Left lobe of liver (tissue), 2 donors: ENCODE measurements around the gene NVL. TPM values are rescaled to one million over a fixed set of nuclear protein-coding genes. Genes with fewer than 3 reads are reported as not detected.
A peak's percentile ranks its signal among the peaks of the same experiment; 100 is the strongest.
"Not testable (repeated sequence)": the region's sequence is repeated elsewhere in the genome, so short reads cannot be mapped to it uniquely, and the experiment has no call there.

Experiments
- ATAC-seq: fragments of 200-7000 bp; cut with Tn5 transposase; one replicate; pipeline ENCODE4 v1.9.1; 2020; ENCODE audit warnings: mild to moderate bottlenecking, moderate library complexity
- DNase-seq: peaks from one replicate; pipeline ENCODE4 v3.0.0-alpha.2; 2020; ENCODE audit warnings: low spot score
- total RNA-seq: library from RNA; stranded (reverse); gene quantifications from one replicate; pipeline ENCODE4 v1.2.1, GENCODE V29; 2021
- donor health status: DM: no; HTN: no; CAD: no; lungs with moderate emphysema.
- donor health status: DM: no; HTN: yes; CAD: no.

Gene NVL
- total RNA-seq, 1 donor from 2014 or later: 8.0 TPM

- DNase-seq (no peak), ATAC-seq (no peak)
Observed at GRCh38 chr1:224338150-224338838, 8.3 kb upstream of the NVL start.

- no peak for DNase-seq
- no peak for ATAC-seq
Observed at GRCh38 chr1:224333939-224334786, 4.2 kb upstream of the NVL start.

- DNase-seq (no peak), ATAC-seq (peak; percentile 68)
Observed at GRCh38 chr1:224333309-224333926, 3.4 kb upstream of the NVL start.

GRCh38 chr1:224331824-224332223, 1.9 kb upstream of the NVL start:
- DNase-seq (no peak), ATAC-seq (no peak)

- DNase-seq (no peak), ATAC-seq (no peak)
Observed at GRCh38 chr1:224331326-224331725, 1.4 kb upstream of the NVL start.

- DNase-seq (no peak), ATAC-seq (no peak)
Observed at GRCh38 chr1:224329484-224329841, 509 bp downstream of the NVL start.

- DNase-seq (no peak), ATAC-seq (no peak)
Observed at GRCh38 chr1:224328644-224329043, 1.3 kb downstream of the NVL start.

GRCh38 chr1:224325959-224326358, 4.0 kb downstream of the NVL start:
- DNase-seq (no peak), ATAC-seq (no peak)

GRCh38 chr1:224321706-224322105, 8.3 kb downstream of the NVL start:
- no peak for ATAC-seq

GRCh38 chr1:224317383-224318045, 12.5 kb downstream of the NVL start:
- no peak for DNase-seq
- peak; percentile 64 for ATAC-seq

More at GRCh38 chr1:224321706-224322105, 8.3 kb downstream of the NVL start:
- DNase-seq: no peak

- DNase-seq: no peak
- no peak for ATAC-seq
Observed at GRCh38 chr1:224312025-224312424, 17.9 kb downstream of the NVL start.

GRCh38 chr1:224311503-224311902, 18.5 kb downstream of the NVL start:
- DNase-seq, ATAC-seq: not testable (repeated sequence)

- ATAC-seq (no peak), DNase-seq (no peak)
Observed at GRCh38 chr1:224308064-224308463, 21.9 kb downstream of the NVL start.

- ATAC-seq: no peak
- DNase-seq: no peak
Observed at GRCh38 chr1:224304767-224305166, 25.2 kb downstream of the NVL start.

GRCh38 chr1:224302947-224303346, 27.0 kb downstream of the NVL start:
- ATAC-seq: no peak

GRCh38 chr1:224301391-224301790, 28.6 kb downstream of the NVL start:
- DNase-seq (no peak), ATAC-seq (no peak)

More at GRCh38 chr1:224302947-224303346, 27.0 kb downstream of the NVL start:
- no peak for DNase-seq

GRCh38 chr1:224300346-224300745, 29.6 kb downstream of the NVL start:
- no peak for ATAC-seq

GRCh38 chr1:224298346-224299330, 31.3 kb downstream of the NVL start:
- DNase-seq: no peak
- no peak for ATAC-seq

More at GRCh38 chr1:224300346-224300745, 29.6 kb downstream of the NVL start:
- DNase-seq: no peak

GRCh38 chr1:224294775-224295174, 35.2 kb downstream of the NVL start:
- no peak for DNase-seq
- no peak for ATAC-seq

GRCh38 chr1:224292419-224292818, 37.6 kb downstream of the NVL start:
- ATAC-seq (no peak), DNase-seq (no peak)
